WTC11 (cell line): ENCODE data around the gene CFAP221.

Experiments used
- ESRRA ChIP-seq: sonication (generic); formaldehyde crosslinking; IDR thresholded peaks from 2 replicates; pipeline ENCODE4 v1.8.1; 2022; ENCODE audit warnings: mild to moderate bottlenecking, missing genetic modification reagents, borderline replicate concordance
- GABPB1 ChIP-seq: sonication (generic); formaldehyde crosslinking; IDR thresholded peaks from 2 replicates; pipeline ENCODE4 v1.8.1; 2023; ENCODE audit warnings: mild to moderate bottlenecking, missing genetic modification reagents
- NR3C1 ChIP-seq: sonication (generic); formaldehyde crosslinking; conservative IDR thresholded peaks from 2 replicates; pipeline ENCODE4 v1.8.1; 2023; ENCODE audit warnings: low read depth, mild to moderate bottlenecking, missing genetic modification reagents
- TEAD4 ChIP-seq: sonication (generic); formaldehyde crosslinking; IDR thresholded peaks from 2 replicates; pipeline ENCODE4 v1.8.0; 2022; ENCODE audit warnings: mild to moderate bottlenecking, missing genetic modification reagents
- TP53 ChIP-seq: sonication (generic); formaldehyde crosslinking; IDR thresholded peaks from 2 replicates; pipeline ENCODE4 v1.8.1; 2023; ENCODE audit warnings: mild to moderate bottlenecking, missing genetic modification reagents
- ZNF121 ChIP-seq: sonication (generic); formaldehyde crosslinking; IDR thresholded peaks from 2 replicates; pipeline ENCODE4 v1.8.0; 2023; ENCODE audit warnings: missing genetic modification reagents
- ZNF263 ChIP-seq: sonication (generic); formaldehyde crosslinking; IDR thresholded peaks from 2 replicates; pipeline ENCODE4 v1.8.1; 2022; ENCODE audit warnings: low read depth, mild to moderate bottlenecking, moderate library complexity, missing genetic modification reagents
- TF ChIP-seq, protein P1 (sequence below): fragments of 250-450 bp; sonication (Bioruptor Pico); IDR thresholded peaks from 2 replicates; pipeline ENCODE4 v1.9.0; 2021; ENCODE audit warnings: mild to moderate bottlenecking
- TF ChIP-seq, protein P2 (sequence below): sonication (generic); formaldehyde crosslinking; IDR thresholded peaks from 2 replicates; pipeline ENCODE4 v1.8.0; 2022; ENCODE audit warnings: mild to moderate bottlenecking, missing genetic modification reagents
- TF ChIP-seq, protein P3 (sequence below): sonication (generic); formaldehyde crosslinking; IDR thresholded peaks from 2 replicates; pipeline ENCODE4 v1.8.1; 2023; ENCODE audit warnings: mild to moderate bottlenecking, missing genetic modification reagents, moderate library complexity
- TF ChIP-seq, protein P4 (sequence below): fragments of 200-600 bp; IDR thresholded peaks from 2 replicates; pipeline ENCODE4 v1.8.0; 2022; ENCODE audit warnings: antibody characterized with exemption
- TF ChIP-seq, protein P5 (sequence below): sonication (generic); formaldehyde crosslinking; IDR thresholded peaks from 2 replicates; pipeline ENCODE4 v1.8.1; 2023; ENCODE audit warnings: mild to moderate bottlenecking, missing genetic modification reagents

DNA sequence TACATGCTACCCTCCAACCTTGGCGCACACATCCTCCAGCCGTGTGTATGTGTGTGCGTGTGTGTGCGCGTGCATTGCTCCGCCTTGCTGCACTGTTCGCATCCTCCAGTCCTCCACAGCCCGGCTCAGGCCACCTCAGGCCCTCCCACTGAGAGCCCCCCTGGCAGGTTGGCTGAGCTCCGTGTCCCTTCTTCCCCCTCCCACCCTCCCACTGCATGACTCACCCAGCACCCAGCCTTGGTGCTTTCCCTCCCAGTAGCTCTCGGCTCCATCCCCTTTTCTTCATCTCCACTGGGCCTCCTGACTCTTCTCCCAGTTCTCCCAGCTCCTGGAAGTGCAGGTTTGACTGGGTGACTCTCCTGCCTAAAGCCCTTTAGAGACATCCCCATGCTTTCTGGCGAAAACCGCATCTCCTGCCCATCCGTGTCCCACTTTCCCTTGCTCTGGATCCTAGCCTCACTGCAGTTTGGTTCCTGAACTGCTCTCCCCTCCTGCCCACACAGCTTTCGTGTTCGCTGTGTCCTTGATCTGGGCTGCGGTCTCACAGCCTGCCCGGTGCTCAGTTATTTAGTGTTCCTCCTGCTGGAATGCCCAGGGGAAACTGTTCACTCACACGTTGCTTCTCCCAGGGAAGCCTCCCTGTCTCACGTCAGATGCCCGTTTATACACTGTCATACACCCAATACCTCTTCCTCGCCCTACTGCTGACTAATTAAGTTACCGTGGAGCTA, 139.6 kb downstream of the CFAP221 start:
- TF ChIP-seq TP53 (CRISPR knock-in tag) (no peak), ZNF121 (no peak), ZNF263 (CRISPR knock-in tag) (no peak), GABPB1 (CRISPR knock-in tag) (no peak), TEAD4 (no peak), NR3C1 (CRISPR knock-in tag) (no peak), ESRRA (CRISPR knock-in tag) (no peak)
- TF ChIP-seq, protein P1, sequence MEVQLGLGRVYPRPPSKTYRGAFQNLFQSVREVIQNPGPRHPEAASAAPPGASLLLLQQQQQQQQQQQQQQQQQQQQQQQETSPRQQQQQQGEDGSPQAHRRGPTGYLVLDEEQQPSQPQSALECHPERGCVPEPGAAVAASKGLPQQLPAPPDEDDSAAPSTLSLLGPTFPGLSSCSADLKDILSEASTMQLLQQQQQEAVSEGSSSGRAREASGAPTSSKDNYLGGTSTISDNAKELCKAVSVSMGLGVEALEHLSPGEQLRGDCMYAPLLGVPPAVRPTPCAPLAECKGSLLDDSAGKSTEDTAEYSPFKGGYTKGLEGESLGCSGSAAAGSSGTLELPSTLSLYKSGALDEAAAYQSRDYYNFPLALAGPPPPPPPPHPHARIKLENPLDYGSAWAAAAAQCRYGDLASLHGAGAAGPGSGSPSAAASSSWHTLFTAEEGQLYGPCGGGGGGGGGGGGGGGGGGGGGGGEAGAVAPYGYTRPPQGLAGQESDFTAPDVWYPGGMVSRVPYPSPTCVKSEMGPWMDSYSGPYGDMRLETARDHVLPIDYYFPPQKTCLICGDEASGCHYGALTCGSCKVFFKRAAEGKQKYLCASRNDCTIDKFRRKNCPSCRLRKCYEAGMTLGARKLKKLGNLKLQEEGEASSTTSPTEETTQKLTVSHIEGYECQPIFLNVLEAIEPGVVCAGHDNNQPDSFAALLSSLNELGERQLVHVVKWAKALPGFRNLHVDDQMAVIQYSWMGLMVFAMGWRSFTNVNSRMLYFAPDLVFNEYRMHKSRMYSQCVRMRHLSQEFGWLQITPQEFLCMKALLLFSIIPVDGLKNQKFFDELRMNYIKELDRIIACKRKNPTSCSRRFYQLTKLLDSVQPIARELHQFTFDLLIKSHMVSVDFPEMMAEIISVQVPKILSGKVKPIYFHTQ (CRISPR knock-in tag): no peak
- TF ChIP-seq, protein P2, sequence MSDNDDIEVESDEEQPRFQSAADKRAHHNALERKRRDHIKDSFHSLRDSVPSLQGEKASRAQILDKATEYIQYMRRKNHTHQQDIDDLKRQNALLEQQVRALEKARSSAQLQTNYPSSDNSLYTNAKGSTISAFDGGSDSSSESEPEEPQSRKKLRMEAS (CRISPR knock-in tag): no peak
- TF ChIP-seq, protein P3, sequence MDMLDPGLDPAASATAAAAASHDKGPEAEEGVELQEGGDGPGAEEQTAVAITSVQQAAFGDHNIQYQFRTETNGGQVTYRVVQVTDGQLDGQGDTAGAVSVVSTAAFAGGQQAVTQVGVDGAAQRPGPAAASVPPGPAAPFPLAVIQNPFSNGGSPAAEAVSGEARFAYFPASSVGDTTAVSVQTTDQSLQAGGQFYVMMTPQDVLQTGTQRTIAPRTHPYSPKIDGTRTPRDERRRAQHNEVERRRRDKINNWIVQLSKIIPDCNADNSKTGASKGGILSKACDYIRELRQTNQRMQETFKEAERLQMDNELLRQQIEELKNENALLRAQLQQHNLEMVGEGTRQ: no peak
- TF ChIP-seq, protein P4, sequence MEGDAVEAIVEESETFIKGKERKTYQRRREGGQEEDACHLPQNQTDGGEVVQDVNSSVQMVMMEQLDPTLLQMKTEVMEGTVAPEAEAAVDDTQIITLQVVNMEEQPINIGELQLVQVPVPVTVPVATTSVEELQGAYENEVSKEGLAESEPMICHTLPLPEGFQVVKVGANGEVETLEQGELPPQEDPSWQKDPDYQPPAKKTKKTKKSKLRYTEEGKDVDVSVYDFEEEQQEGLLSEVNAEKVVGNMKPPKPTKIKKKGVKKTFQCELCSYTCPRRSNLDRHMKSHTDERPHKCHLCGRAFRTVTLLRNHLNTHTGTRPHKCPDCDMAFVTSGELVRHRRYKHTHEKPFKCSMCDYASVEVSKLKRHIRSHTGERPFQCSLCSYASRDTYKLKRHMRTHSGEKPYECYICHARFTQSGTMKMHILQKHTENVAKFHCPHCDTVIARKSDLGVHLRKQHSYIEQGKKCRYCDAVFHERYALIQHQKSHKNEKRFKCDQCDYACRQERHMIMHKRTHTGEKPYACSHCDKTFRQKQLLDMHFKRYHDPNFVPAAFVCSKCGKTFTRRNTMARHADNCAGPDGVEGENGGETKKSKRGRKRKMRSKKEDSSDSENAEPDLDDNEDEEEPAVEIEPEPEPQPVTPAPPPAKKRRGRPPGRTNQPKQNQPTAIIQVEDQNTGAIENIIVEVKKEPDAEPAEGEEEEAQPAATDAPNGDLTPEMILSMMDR: no peak
- TF ChIP-seq, protein P5, sequence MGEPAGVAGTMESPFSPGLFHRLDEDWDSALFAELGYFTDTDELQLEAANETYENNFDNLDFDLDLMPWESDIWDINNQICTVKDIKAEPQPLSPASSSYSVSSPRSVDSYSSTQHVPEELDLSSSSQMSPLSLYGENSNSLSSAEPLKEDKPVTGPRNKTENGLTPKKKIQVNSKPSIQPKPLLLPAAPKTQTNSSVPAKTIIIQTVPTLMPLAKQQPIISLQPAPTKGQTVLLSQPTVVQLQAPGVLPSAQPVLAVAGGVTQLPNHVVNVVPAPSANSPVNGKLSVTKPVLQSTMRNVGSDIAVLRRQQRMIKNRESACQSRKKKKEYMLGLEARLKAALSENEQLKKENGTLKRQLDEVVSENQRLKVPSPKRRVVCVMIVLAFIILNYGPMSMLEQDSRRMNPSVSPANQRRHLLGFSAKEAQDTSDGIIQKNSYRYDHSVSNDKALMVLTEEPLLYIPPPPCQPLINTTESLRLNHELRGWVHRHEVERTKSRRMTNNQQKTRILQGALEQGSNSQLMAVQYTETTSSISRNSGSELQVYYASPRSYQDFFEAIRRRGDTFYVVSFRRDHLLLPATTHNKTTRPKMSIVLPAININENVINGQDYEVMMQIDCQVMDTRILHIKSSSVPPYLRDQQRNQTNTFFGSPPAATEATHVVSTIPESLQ (CRISPR knock-in tag): no peak
